Uterus (tissue), 2 donors: Measurements from ENCODE around the gene RANBP10.

ENCODE experiments used
- POLR2A ChIP-seq, 2 donors: fragments of 450-650 bp; IDR thresholded peaks; one replicate each; pipeline ENCODE4 v1.6.1; 2016; ENCODE audit warnings: antibody characterized with exemption in 2 of 2, mild to moderate bottlenecking in 1 of 2, moderate library complexity in 1 of 2
- TF ChIP-seq, protein P1 (sequence below), 4 experiments: fragments of 200-600 bp in 2 of 4; fragments of 450-650 bp in 2 of 4; sonication (generic) in 2 of 4; IDR thresholded peaks; one replicate each; pipeline ENCODE4 v1.5.1; 2016 to 2019; ENCODE audit warnings: antibody characterized with exemption in 4 of 4, mild to moderate bottlenecking in 2 of 4, moderate library complexity in 1 of 4

DNA sequence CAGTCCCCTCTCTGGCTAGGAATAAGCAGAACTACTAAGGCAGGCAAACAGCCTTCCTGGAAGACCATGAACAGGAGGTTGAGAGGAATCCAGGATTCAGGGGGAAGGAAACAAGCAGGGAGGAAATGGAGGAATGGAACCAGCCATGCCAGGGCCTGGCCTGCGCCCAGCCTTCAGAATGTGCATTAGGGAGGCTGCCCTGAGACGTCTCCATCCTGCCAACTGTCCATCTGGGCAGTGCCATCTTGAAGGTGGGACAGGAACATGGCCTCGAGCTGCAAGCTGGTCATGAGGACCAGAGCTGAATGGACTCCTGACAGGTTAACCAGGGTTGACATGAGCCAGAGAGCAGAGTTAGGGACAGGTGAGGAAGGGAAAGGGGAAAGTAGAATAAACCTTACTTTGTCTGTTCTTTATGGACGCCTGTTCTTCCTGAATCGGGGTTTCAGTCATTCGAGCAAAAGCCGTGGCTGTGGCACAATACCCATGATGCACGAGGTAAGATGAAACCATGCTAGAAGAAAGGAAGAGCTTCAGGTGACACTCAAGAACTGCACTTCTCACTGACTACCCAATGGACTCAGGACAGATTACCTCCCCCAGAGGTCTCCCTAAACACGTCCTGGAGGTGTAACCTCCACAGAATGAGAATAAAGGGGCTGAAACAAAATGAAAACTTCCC is 75.1 kb downstream of the RANBP10 start:
- TF ChIP-seq, protein P1, sequence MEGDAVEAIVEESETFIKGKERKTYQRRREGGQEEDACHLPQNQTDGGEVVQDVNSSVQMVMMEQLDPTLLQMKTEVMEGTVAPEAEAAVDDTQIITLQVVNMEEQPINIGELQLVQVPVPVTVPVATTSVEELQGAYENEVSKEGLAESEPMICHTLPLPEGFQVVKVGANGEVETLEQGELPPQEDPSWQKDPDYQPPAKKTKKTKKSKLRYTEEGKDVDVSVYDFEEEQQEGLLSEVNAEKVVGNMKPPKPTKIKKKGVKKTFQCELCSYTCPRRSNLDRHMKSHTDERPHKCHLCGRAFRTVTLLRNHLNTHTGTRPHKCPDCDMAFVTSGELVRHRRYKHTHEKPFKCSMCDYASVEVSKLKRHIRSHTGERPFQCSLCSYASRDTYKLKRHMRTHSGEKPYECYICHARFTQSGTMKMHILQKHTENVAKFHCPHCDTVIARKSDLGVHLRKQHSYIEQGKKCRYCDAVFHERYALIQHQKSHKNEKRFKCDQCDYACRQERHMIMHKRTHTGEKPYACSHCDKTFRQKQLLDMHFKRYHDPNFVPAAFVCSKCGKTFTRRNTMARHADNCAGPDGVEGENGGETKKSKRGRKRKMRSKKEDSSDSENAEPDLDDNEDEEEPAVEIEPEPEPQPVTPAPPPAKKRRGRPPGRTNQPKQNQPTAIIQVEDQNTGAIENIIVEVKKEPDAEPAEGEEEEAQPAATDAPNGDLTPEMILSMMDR (IDR thresholded peaks at IDR 0.05) = no peak
- TF ChIP-seq POLR2A (IDR thresholded peaks at IDR 0.05) = no peak
